ENCODE data around the gene SLC25A30. TPM values are rescaled to one million over a fixed set of nuclear protein-coding genes. Genes with fewer than 3 reads are reported as not detected.
A peak's percentile ranks its signal among the peaks of the same experiment; 100 is the strongest.

Gene SLC25A30
- total RNA-seq, 1 experiment from 2014 or later = 8.2 TPM

DNA sequence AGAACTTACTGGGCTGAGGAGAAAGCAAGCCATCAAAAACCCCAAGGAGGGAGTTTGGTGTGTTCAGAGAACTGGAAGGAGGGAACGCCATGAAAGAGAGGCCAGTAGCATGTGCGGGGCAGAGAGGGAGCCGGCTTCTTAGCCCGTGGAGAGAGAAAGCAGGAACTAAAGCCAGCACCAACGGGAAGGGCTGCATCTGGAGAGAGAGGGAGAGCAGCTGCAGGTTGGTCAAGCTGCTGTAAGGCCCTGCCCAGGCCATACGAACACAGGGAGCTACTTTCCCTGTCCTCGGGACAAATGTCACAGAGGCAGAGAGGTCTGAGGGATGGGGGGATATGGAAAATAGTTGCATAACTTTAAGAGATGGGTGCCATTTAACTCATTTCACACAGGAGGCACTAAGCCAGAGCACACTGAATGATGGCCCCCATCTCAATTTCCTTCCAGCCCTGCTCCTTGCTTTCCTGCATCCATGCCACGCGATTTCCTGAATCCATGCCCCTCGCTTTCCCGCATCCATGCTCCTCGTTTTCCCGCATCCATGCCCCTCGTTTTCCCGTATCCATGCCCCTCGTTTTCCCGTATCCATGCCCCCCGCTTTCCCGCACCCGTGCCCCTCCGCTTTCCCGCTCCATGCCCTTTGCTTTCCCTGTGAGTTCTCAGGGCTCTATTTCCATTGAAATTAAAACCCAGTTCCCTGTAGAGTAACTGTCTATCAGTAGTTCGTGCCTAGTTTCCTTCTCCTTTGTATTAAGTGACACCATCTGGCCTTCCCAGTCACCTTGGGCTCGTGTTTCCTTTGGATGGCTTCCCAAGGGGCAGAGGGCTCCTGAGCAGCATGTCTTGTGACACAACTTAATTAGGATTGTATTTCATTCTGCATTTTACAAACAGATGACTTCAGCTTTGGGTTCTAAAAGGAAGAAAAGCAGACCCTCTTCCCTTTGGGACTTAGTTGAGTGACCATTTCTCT lies 45.7 kb downstream of the SLC25A30 start:
- no peak overlapping the region for H3K27ac ChIP-seq
- H3K27me3 ChIP-seq = no peaks in the 10 kb centered on the region
- H3K36me3 ChIP-seq = no peaks in the 10 kb centered on the region
- no peaks in the 10 kb centered on the region for H3K9me3 ChIP-seq (replicated peaks)
- peak in 1 of 2 experiments; percentile 24 for DNase-seq
- H3K4me3 ChIP-seq = no peak overlapping the region
- H3K4me1 ChIP-seq = peaks cover 12% of the 10 kb centered on the region

DNA sequence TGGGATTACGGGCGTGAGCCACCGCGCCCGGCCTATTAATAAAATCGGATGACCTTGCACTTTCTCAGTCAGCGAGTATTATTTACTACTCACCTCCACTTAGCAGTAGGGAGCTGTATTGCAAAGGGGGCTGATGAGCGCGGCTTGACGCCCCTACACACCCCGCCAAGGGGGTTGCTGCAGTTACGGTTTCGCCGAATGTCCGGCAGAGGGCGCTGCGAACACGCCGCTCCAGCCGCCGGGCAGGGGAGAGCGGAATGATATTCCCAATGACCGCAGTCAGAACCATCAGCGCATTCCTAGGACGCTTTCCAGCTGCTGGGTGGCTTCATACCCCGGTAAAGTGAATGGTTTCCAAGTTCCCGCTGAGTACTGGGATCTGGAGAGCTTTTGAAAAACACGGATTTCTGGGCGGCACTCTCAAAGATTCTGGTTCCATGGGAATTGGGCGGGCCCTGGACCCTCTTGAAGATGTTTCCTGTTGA lies 47.2 kb downstream of the SLC25A30 start:
- DNase-seq = no peak
- Histone ChIP-seq H3K4me3 (no peak overlapping the region), H3K27me3 (no peaks in the 10 kb centered on the region), H3K36me3 (no peaks in the 10 kb centered on the region), H3K4me1 (peaks cover 12% of the 10 kb centered on the region), H3K27ac (no peak overlapping the region), H3K9me3 (replicated peaks) (no peaks in the 10 kb centered on the region)

DNA sequence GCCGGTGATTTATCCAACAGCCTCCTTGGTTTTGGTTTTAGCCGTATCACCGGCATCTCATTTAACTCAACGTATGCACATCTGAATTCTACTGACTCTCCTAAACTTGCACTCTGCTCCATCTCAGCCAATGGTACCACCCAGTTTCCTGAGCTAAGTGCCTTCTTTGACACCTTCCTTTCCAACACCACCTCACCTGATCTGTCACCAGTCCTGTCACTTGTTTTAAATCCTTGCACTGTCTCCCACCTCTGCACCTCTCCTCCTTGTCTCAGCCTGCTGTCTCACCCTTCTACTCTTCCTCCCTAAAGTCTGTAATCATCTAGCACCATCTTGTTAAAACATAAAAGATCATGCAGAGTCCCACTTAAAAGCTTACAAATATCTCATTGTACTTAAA lies 49.1 kb downstream of the SLC25A30 start:
- no peak overlapping the region for H3K4me3 ChIP-seq
- H3K36me3 ChIP-seq = no peaks in the 10 kb centered on the region
- no peaks in the 10 kb centered on the region for H3K9me3 ChIP-seq (replicated peaks)
- peaks cover 12% of the 10 kb centered on the region for H3K4me1 ChIP-seq
- H3K27ac ChIP-seq = no peak overlapping the region
- no peak for DNase-seq
- H3K27me3 ChIP-seq = no peaks in the 10 kb centered on the region

DNA sequence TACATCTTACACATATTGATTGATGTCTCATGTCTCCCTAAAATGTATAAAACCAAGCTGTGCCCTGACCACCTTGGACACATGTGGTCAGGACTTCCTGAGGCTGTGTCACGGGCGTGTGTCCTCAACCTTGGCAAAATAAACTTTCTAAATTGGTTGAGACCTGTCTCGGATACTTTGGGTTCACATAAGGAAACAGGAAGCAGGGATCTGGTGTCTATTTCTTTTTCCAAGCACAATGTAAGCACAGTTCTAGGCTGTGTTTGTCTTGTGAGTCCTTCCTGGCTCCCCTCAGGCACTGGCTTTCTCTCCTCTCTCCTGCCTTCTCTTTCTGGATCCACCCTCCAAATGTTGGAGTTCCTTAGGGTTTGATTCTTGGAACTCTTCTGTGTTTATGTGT lies 49.6 kb downstream of the SLC25A30 start:
- Histone ChIP-seq H3K4me1 (peaks cover 12% of the 10 kb centered on the region), H3K36me3 (no peaks in the 10 kb centered on the region), H3K27ac (no peak overlapping the region), H3K4me3 (no peak overlapping the region), H3K27me3 (no peaks in the 10 kb centered on the region), H3K9me3 (replicated peaks) (no peaks in the 10 kb centered on the region)
- peak in 1 of 2 experiments; percentile 31 for DNase-seq

DNA sequence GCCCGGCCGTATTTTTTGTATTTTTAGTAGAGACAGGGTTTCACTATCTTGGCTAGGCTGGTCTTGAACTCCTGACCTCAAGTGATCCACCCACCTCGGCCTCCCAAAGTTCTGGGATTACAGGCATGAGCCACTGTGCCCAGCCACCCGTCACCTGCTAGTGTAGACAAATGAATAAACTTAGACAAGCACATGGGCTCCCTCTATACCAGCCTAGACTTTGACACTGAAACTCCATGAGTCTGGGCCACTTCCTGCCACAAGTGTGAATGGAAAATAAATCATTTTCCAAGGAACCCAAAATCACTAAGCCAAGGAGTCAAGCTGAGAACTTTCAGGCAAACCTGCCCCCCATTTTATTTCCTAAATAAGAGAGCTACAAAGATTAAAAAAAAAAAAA lies 50.2 kb downstream of the SLC25A30 start:
- Histone ChIP-seq H3K36me3 (no peaks in the 10 kb centered on the region), H3K4me3 (no peak overlapping the region), H3K9me3 (replicated peaks) (no peaks in the 10 kb centered on the region), H3K27me3 (no peaks in the 10 kb centered on the region), H3K4me1 (peaks cover 6% of the 10 kb centered on the region), H3K27ac (no peak overlapping the region)
- DNase-seq = no peak

DNA sequence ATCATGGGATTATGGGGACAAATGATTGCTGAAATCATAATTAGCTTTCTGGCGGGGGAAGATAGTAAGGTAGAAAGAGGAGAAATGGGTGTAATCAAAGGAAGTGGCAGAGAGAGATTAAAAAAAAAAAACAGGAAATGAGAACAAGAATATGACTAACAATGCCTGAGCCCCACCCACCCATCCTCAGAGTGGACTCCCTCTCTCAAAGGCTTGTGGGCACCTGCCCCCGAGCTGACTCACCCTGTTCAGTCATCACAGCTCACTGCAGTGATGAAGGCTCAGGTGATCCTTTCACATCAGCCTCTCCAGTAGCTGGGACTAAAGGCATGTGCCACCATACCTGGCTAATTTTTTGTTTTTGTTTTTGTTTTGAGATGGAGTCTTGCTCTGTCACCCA lies 50.8 kb downstream of the SLC25A30 start:
- Histone ChIP-seq H3K4me1 (peaks cover 2% of the 10 kb centered on the region; the same call in 1 of the 2 replicates), H3K9me3 (replicated peaks) (no peaks in the 10 kb centered on the region), H3K4me3 (no peak overlapping the region), H3K27ac (no peak overlapping the region), H3K27me3 (no peaks in the 10 kb centered on the region), H3K36me3 (no peaks in the 10 kb centered on the region)
- peak; percentile 32 to 35 for DNase-seq

DNA sequence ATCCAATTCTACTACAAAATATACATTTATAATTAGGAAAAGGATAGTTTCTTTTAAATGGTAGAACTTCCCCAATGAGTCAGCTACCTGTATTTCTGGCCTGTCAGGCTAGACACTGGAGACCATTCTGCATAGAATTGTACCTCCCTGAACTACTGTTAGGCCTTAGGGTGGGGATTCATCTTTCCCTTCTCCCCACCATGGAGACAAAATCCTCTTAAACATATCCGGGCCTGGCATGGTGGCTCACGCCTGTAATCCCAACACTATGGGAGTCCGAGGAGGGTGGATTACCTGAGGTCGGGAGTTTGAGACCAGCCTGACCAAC lies 52.7 kb downstream of the SLC25A30 start:
- H3K27ac ChIP-seq = no peak overlapping the region
- peaks cover 2% of the 10 kb centered on the region; the same call in 1 of the 2 replicates for H3K4me1 ChIP-seq
- H3K36me3 ChIP-seq = no peaks in the 10 kb centered on the region; the same call in 1 of the 2 replicates
- H3K4me3 ChIP-seq = no peak overlapping the region
- no peak for DNase-seq
- no peaks in the 10 kb centered on the region for H3K9me3 ChIP-seq (replicated peaks)
- no peaks in the 10 kb centered on the region for H3K27me3 ChIP-seq

DNA sequence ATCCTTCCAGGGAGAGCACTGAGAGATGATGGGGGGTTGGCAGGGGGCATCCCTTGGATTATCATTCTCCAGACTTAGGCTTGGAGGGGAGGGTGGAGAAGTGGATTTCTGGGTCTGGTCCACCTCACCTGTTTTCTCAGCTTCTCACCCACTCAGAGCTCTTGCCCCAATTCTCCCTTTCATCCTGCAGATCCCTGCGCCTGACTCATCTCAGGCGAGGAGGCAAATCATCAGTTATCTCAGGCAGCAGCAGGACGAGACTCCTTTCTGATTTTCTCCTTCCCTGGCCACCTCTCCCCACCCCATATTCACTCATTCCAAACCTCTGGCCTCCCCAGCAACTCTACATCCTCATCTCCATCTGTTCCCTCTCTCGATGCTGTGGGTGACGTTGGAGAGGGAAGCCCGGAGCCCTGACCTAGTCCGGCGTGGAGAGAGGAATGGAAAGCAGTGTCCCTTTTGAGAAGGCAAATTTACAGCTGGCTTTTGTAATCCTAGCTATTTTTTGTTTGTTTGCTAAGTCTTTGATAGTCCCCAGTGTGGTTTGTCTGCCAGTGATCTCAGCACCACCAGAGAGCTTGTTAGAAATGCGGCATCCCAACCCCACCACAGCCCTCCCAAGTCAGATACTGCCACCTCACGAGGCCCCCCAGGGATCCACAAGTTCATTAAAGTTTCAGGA lies 53.2 kb downstream of the SLC25A30 start:
- H3K36me3 ChIP-seq = no peaks in the 10 kb centered on the region; the same call in 1 of the 2 replicates
- H3K27ac ChIP-seq = no peak overlapping the region
- no peaks in the 10 kb centered on the region for H3K9me3 ChIP-seq (replicated peaks)

DNA sequence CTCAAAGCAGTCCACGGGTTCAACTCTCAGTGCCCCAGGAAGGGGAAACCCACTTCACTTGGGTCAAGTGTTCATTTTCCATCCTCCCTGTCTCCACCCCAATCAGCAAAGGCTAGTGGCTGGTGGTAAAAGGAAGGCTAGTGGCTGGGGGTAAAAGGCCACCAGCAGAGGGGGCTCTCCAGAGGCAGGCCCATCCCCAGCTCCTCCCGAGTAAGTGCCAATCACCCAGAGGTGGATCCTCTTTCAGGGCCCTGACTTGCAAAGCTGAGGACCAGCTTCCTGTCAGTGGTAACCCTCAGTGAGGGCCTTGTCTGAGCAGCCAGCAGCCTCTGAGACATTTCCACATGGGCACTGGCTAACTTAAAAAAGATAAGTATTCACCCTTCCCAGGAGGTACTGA lies 55.2 kb downstream of the SLC25A30 start:
- H3K36me3 ChIP-seq = no peaks in the 10 kb centered on the region; the same call in 1 of the 2 replicates
- no peak overlapping the region for H3K27ac ChIP-seq
- no peaks in the 10 kb centered on the region for H3K27me3 ChIP-seq
- H3K9me3 ChIP-seq (replicated peaks) = no peaks in the 10 kb centered on the region
- no peak for DNase-seq
- H3K4me3 ChIP-seq = no peak overlapping the region
- no peaks in the 10 kb centered on the region; the same call in 1 of the 2 replicates for H3K4me1 ChIP-seq

More for the DNA sequence above, 53.2 kb downstream of the SLC25A30 start:
- Histone ChIP-seq H3K4me1 (peaks cover 2% of the 10 kb centered on the region; the same call in 1 of the 2 replicates), H3K4me3 (no peak overlapping the region), H3K27me3 (no peaks in the 10 kb centered on the region)
- DNase-seq = peak in 1 of 2 experiments; percentile 14

DNA sequence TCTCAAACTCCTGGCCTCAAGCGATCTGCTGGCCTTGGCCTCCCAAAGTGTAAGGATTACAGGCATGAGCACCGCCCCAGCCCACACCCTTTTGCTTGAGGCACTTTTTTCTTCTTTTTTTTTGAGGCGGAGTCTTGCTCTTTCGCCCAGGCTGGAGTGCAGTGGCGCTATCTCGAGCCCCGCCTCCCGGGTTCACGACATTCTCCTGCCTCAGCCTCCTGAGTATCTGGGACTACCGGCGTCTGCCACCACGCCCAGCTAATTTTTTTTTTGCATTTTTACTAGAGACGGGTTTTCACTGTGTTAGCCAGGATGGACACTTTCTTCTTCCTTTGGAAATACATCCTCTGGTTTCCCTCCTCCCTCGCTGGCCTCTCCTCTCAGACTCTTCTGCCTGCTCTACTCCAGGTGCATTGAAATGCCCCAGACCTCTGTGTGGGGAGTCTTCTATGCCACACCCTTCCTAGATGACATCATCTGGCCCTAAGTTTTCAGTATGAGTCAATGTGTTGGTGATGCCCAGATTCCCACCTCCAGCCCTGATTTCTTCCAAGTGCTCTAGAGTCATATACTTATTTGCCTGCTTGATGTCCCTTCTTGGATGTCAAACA lies 56.5 kb downstream of the SLC25A30 start:
- DNase-seq = no peak
- Histone ChIP-seq H3K4me1 (no peaks in the 10 kb centered on the region; the same call in 1 of the 2 replicates), H3K27me3 (no peaks in the 10 kb centered on the region), H3K27ac (no peak overlapping the region), H3K4me3 (no peak overlapping the region), H3K9me3 (replicated peaks) (no peaks in the 10 kb centered on the region), H3K36me3 (peaks cover 4% of the 10 kb centered on the region; the same call in 1 of the 2 replicates)

DNA sequence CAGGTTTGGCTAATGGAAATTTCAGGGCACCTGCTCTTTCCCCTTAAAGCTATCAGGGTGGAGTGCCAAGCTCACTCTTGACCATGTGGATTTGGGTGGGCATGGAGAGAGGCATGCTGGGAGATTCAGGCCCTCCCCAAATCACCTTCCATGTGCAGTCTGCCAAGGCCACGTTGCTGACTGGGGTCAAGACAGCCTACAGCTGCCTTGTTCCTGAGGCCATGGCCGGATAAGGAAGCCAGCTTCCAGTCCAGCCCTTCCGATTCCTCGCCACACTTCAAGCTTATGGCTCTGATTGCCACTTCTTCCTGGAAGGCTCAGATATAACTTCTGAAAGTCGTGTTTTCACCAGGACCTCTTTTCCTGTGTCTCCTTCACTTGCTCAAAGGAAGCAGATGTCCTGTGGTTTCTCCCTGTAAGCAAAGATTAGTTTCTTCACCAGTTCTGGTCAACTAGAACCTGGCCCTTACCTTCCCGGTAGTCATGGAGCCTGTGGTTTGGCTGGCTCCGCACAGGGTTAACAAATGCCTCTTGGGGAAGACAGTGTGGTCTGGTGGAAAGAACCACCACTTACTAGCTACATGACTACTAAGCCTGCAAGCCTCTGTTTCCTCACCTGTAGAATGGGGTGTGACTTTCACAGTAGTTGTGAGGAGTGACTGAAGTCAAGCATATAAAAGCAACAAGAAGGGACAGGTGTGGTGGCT lies 61.1 kb downstream of the SLC25A30 start:
- H3K36me3 ChIP-seq = peaks cover 8% of the 10 kb centered on the region; the same call in 1 of the 2 replicates
- no peak overlapping the region for H3K4me3 ChIP-seq
- no peak overlapping the region for H3K27ac ChIP-seq
- no peak for DNase-seq
- no peaks in the 10 kb centered on the region for H3K27me3 ChIP-seq
- no peaks in the 10 kb centered on the region for H3K9me3 ChIP-seq (replicated peaks)
- H3K4me1 ChIP-seq = no peaks in the 10 kb centered on the region

DNA sequence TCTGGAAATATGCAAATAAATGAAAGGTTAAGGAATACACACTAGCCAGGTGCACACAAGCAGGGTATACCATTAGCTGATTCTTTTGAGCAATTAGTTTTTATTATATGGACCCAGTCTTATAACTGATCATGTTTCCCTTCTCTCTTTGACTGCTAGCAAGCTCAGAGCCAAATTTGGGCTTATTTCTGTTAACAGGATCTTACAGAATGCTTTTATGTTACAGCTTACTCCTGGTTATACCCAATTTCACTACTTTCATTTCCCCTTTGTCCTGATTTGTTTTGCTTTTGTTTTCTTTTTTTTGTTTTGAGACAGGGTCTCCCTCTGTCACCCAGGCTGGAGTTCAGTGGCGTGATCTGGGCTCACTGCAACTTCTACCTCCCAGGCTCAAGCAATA lies 64.3 kb downstream of the SLC25A30 start:
- DNase-seq = no peak

DNA sequence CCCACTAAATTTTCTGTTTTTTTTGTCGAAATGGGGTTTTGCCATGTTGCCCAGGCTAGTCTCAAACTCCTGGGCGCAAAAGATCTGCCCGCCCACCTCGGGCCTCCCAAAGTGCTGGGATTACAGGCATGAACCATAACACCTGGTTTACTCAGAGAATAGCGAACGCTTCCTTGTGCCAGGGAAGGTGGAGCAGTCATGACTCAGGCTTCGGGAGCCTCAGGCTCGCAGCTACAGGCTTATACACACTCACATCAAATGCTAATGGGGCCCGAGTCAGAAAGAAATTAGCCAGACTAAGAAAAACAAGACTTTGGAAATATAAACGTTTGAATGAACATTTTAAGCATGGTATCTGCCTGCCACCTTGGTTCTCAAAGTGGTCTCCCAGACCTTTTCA lies 66.1 kb downstream of the SLC25A30 start:
- no peak overlapping the region for H3K4me3 ChIP-seq
- no peaks in the 10 kb centered on the region for H3K4me1 ChIP-seq
- no peak overlapping the region for H3K27ac ChIP-seq
- no peaks in the 10 kb centered on the region for H3K27me3 ChIP-seq
- no peak for DNase-seq
- no peaks in the 10 kb centered on the region for H3K9me3 ChIP-seq (replicated peaks)
- peaks cover 7% of the 10 kb centered on the region for H3K36me3 ChIP-seq

More for the DNA sequence above, 64.3 kb downstream of the SLC25A30 start:
- peaks cover 11% of the 10 kb centered on the region for H3K36me3 ChIP-seq
- H3K4me1 ChIP-seq = no peaks in the 10 kb centered on the region
- H3K27ac ChIP-seq = no peak overlapping the region
- H3K4me3 ChIP-seq = no peak overlapping the region
- no peaks in the 10 kb centered on the region for H3K27me3 ChIP-seq
- H3K9me3 ChIP-seq (replicated peaks) = no peaks in the 10 kb centered on the region

DNA sequence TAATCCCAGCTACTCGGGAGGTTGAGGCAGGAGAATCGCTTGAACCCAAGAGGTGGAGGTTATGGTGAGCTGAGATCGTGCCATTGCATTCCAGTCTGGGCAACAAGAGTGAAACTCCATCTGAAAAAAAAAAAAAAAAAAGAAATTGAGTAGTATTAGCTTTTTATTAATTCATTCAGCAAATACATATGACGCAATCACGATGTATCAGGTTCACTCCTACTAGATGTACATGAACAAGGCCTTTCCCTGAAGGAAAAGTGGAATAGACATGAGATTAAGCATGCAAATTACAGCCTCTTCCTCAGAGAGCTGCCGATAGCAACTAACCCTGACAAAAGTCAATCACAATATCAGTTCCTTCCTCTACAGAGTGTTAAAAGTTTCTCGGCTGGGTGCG lies 68.0 kb downstream of the SLC25A30 start:
- H3K4me1 ChIP-seq = no peaks in the 10 kb centered on the region
- DNase-seq = no peak
- no peaks in the 10 kb centered on the region for H3K27me3 ChIP-seq
- no peak overlapping the region for H3K4me3 ChIP-seq
- no peak overlapping the region for H3K27ac ChIP-seq
- no peaks in the 10 kb centered on the region for H3K9me3 ChIP-seq (replicated peaks)
- H3K36me3 ChIP-seq = peaks cover 3% of the 10 kb centered on the region
